ENCODE measurements around the gene KIF2C.

DNA sequence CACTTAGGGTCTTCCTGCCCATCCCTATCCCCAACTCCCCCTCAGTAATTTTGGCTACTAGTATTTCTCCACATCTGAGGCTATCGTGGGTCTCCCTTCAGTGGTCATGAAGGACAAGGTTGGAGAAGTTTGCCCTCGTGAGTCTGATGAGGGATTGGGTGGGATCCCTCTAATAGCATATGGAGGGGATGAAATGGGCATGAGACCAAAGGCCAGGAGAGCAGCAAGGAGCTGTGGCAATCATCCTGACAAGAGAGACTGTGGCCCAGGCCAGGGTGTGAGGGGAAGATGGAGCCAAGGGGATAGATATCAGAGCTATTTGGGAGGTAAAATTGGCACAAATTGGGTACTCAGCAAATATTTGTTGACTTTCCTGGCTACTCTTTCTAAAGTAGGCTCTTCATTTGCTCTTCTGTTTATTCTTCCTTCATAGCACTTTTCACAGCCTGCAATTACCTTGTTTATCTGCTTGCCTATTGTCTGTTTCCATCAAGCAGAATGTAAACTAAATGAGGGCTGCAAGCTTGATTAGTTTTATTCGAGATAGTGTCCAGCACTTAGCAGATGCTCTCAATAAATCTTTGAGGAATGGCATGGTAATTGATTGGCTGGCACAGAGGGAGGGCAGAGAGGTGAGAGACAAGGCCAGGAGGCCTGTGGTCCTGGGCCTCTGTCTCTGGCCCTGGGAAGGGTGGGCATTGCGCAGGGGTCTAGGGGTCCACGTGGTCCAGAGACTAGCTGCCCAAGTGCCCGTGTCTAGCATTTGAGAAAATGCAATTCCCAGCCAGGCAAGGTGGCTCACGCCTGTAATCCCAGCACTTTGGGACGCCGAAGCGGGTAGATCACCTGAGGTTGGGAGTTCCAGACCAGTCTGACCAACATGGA lies 59.1 kb downstream of the KIF2C start:
- TF ChIP-seq, protein P1, sequence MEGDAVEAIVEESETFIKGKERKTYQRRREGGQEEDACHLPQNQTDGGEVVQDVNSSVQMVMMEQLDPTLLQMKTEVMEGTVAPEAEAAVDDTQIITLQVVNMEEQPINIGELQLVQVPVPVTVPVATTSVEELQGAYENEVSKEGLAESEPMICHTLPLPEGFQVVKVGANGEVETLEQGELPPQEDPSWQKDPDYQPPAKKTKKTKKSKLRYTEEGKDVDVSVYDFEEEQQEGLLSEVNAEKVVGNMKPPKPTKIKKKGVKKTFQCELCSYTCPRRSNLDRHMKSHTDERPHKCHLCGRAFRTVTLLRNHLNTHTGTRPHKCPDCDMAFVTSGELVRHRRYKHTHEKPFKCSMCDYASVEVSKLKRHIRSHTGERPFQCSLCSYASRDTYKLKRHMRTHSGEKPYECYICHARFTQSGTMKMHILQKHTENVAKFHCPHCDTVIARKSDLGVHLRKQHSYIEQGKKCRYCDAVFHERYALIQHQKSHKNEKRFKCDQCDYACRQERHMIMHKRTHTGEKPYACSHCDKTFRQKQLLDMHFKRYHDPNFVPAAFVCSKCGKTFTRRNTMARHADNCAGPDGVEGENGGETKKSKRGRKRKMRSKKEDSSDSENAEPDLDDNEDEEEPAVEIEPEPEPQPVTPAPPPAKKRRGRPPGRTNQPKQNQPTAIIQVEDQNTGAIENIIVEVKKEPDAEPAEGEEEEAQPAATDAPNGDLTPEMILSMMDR (IDR thresholded peaks at IDR 0.05), result no peak
- no peak for TF ChIP-seq SIN3A (IDR thresholded peaks at IDR 0.05; ENCODE audit: borderline replicate concordance, insufficient read depth, low read depth, low read length)

All from Panc1 (cell line).